HG03558 (cell line): ENCODE results near the gene BAZ1B.
"Not testable (repeated sequence)": the region's sequence is repeated elsewhere in the genome, so short reads cannot be mapped to it uniquely, and the experiment has no call there.

Experiments
- ATAC-seq: cut with Tn5 transposase; IDR thresholded peaks from one replicate; pipeline ENCODE4 v1.9.1; 2021; ENCODE audit warnings: moderate number of reproducible peaks; ENCODE audit not compliant: unreplicated experiment; ENCODE audit errors: extremely low read depth

Gene BAZ1B

GRCh38 chr7:73448609-73449008 lies 73.5 kb downstream of the BAZ1B start:
- ATAC-seq, result no peak

DNA sequence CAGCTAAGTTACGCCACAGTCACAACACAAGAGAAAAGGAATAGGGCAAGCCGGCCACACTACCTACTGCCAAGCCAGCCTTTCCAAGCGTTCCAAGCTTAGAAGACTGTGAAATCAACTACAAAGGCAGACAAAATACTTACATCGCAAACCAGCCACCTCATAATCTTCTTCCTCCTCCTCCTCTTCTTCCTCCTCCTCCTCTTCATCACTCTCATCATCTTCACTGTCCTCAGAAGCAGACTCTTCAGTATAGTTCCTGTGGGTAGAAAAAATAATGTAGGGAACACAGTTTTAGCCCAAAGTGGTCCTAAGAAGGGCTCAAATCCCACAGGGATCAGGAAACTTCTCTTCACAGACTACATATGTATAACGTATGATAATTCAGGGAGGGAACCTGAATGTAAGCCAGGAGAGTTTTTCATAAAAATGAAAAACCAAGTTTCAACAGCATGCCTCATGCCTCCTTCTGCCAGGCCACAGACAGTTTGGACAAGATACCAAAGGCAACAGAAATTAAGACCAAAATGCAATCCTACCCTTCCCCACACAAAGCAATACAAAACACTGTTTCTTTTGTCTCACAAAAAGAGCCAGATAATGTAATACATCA lies 74.9 kb downstream of the BAZ1B start:
- ATAC-seq, result no peak

- no peak for ATAC-seq
These were observed 75.4 kb downstream of the BAZ1B start for GRCh38 chr7:73446682-73447081.

DNA sequence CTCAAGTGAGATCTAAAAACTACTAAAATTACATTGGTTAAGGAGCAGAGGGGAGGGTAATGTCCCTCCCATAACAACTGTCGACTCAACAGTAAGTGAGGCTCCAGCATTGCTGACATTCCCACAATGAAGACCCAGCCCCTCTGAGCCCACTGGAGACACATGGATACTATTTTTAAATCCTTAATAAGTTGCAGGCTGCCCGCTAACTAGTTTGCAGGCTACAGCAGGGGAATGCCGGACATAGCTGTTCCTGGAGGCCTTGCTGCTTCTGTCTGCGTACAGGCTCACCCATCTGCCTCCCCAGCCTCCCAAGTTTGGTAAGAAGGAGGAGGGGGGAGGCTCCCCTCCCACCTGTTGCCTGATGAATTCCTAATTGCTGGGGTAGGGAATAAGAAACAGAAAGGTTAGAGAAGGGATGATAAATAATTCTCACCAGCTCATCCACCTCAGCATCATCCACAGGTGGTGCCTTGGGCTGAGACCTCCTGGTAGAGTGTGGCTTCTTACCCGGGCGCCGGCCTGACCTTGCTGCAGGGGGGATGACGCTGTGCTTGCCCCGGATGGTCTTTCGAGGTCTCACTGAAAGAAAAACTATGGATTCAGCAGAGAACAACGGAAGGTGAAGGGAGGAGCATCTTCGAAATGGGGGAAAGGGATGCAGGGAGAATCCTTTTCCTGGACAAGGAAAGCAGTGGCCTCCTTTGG lies 78.4 kb downstream of the BAZ1B start:
- ATAC-seq, result no peak

- no peak for ATAC-seq
These were observed 79.1 kb downstream of the BAZ1B start for GRCh38 chr7:73442903-73443500.

DNA sequence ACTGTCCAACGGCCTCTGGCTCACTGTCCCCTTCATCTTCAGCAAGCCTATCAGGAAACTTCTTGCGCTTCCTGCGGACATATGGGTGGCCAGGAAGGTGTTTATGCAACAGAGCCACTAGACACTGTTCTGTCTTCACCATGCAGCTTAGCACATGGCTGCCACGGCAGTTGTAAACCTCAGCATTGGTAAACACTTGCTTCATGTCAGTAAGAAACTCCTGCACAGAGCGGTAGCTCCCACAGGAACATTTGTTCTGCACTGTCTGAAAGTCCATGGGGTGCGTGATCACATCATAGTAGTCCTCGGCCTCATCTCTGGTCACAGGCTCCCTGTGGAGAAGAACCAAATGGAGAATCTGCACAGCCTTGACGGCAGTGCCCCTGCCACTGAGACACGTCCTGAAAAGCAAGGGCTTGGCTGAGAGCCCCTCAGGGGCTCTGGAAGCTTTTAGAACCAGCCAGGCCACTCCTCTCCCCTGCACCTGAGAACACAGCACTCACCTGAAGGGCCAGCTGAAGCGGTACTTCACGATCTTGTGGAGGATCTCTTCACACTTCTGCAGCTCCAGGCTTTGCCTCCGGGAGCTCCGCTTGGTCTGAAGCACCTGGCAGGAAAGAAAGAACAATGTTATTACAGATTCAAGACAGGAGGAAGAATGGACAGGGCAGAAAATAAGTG lies 79.7 kb downstream of the BAZ1B start:
- no peak for ATAC-seq

GRCh38 chr7:73439410-73439704 lies 82.7 kb downstream of the BAZ1B start:
- no peak for ATAC-seq

DNA sequence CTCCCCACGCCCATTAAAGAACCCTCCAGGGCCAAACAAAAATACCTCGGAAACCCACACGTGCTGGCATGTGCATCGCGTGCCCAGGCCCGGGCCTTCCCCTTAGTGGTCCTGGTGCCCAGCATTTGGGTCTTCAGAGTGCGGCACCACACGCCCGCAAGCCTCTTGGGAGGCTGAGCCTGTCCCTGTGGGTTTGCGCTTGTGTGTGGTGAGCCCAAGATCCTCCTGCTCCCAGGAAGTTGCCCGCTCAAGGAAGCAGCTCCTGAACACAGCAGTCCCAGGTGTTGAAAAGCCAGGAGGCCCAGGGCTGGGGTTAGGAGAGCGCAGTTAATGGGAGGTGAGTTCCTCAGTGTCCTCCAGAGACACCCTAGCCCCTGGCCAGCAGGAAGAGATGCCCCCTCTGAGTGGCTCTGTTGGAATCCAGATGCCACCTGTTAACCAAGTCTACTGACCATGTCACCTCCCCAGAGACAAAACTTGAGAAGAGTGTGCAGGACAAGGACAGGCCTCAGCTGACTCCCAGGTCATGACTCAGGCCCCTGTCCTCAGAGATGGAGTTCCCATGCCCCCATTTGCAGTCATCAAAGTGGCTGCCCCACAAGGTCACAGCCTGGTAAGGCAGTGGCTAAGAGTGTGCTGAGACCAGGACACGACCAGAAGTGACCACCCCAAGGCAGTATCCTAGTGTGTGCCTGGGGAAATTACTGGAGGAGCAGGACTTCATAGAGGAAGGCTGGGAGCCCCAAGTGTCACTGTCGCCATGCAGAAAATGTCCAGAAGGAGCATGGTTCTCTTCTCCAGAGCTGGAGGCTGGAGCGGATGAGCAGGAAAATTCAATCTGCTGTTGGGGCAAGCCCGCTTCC lies 83.3 kb downstream of the BAZ1B start:
- ATAC-seq, result no peak

GRCh38 chr7:73437621-73438416 lies 84.3 kb downstream of the BAZ1B start:
- no peak for ATAC-seq

DNA sequence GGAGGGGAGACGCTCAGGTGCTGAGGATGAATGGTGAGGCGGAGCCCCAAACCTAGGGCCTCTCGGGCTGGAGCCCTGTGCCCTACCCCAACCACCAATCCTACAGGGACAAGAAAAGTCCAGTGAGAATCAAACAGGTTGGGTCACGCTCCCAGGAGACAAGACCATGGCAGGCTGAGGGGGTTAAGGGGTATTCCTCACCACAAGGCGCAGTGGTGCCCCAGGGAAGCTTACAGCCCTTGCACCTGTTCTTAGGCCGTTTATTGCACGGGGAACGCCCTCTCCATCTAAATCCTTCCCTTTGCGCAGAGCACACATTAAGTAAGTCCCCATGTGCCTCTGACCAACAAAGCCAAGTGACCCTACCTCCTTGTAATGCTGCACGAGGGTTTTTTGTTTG lies 85.0 kb downstream of the BAZ1B start:
- no peak for ATAC-seq

GRCh38 chr7:73436031-73436929 lies 85.8 kb downstream of the BAZ1B start:
- no peak for ATAC-seq

GRCh38 chr7:73435471-73436009 lies 86.6 kb downstream of the BAZ1B start:
- no peak for ATAC-seq

GRCh38 chr7:73434701-73435069 lies 87.4 kb downstream of the BAZ1B start:
- ATAC-seq, result no peak

GRCh38 chr7:73433924-73434700 lies 88.0 kb downstream of the BAZ1B start:
- no peak for ATAC-seq

DNA sequence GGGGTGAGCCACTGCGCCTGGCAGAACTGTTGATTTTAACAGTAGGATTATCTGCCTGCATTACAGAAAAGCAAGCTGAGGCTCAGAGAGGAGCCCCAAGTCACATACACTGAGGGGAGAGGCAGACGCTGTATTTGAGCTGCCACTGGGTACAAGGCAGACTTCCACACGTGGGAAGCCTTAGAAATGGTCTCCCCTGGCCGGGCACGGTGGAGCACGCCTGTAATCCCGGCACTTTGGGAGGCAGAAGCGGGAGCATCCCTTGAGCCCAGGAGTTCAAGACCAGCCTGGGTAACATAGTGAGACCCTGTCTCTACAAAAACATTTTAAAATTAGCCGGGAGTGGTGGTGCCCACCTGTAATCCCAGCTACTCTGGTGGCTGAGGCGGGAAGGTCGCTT lies 89.4 kb downstream of the BAZ1B start:
- ATAC-seq, result no peak

GRCh38 chr7:73431041-73431835 lies 90.9 kb downstream of the BAZ1B start:
- no peak for ATAC-seq

- not testable (repeated sequence) for ATAC-seq
These were observed 91.6 kb downstream of the BAZ1B start for GRCh38 chr7:73430540-73430939.
